ENCODE measurements around the gene DCDC2B.

Gene DCDC2B

GRCh38 chr1:32195972-32196823, 12.7 kb upstream of the DCDC2B start:
- Histone ChIP-seq H3K27ac (replicated peaks) (no peak overlapping the region), H3K27me3 (ENCODE audit: insufficient read depth, poor library complexity, severe bottlenecking) (no peaks in the 10 kb centered on the region), H3K4me3 (replicated peaks; ENCODE audit: insufficient read depth, low read length) (no peak overlapping the region)
- no peak for DNase-seq (ENCODE audit: low read depth in 1 of 2, low spot score in 1 of 2)
- TF ChIP-seq CTCF (IDR thresholded peaks at IDR 0.05; ENCODE audit: insufficient read depth, low read length) (no peak), GABPA (IDR thresholded peaks at IDR 0.05; ENCODE audit: low read depth) (no peak), SPI1 (IDR thresholded peaks at IDR 0.05; ENCODE audit: borderline replicate concordance, low read depth) (no peak), REST (IDR thresholded peaks at IDR 0.05; ENCODE audit: insufficient replicate concordance, low read depth) (no peak), POLR2AphosphoS5 (IDR thresholded peaks at IDR 0.05; ENCODE audit: low read depth) (no peak)

- no peak overlapping the region for H3K27ac ChIP-seq (replicated peaks)
Measured at GRCh38 chr1:32197074-32197473, 11.8 kb upstream of the DCDC2B start.

More at GRCh38 chr1:32197074-32197473, 11.8 kb upstream of the DCDC2B start:
- H3K4me3 ChIP-seq (replicated peaks; ENCODE audit: insufficient read depth, low read length) = no peak overlapping the region
- H3K27me3 ChIP-seq (ENCODE audit: insufficient read depth, poor library complexity, severe bottlenecking) = no peaks in the 10 kb centered on the region
- TF ChIP-seq POLR2AphosphoS5 (IDR thresholded peaks at IDR 0.05; ENCODE audit: low read depth) = no peak
- no peak for TF ChIP-seq GABPA (IDR thresholded peaks at IDR 0.05; ENCODE audit: low read depth)
- no peak for TF ChIP-seq CTCF (IDR thresholded peaks at IDR 0.05; ENCODE audit: insufficient read depth, low read length)
- TF ChIP-seq REST (IDR thresholded peaks at IDR 0.05; ENCODE audit: insufficient replicate concordance, low read depth) = no peak
- TF ChIP-seq SPI1 (IDR thresholded peaks at IDR 0.05; ENCODE audit: borderline replicate concordance, low read depth) = no peak
- DNase-seq (ENCODE audit: low read depth in 1 of 2, low spot score in 1 of 2) = no peak

Data from HL-60 (cell line).